Stimulated activated CD8-positive, alpha-beta memory T cell treated with anti-CD3 and anti-CD28 coated beads, Interleukin-15, amount 100 ng/mL, for 4 hours (primary cell): ENCODE data around the gene PPARD.
"Not testable (repeated sequence)": the region's sequence is repeated elsewhere in the genome, so short reads cannot be mapped to it uniquely, and the experiment has no call there.

Experiments used
- DNase-seq, 2 donors: peaks; one replicate each; pipeline ENCODE4 v3.0.0-alpha.2; 2020; ENCODE audit warnings: low read depth in 2 of 2

PPARD gene

DNA sequence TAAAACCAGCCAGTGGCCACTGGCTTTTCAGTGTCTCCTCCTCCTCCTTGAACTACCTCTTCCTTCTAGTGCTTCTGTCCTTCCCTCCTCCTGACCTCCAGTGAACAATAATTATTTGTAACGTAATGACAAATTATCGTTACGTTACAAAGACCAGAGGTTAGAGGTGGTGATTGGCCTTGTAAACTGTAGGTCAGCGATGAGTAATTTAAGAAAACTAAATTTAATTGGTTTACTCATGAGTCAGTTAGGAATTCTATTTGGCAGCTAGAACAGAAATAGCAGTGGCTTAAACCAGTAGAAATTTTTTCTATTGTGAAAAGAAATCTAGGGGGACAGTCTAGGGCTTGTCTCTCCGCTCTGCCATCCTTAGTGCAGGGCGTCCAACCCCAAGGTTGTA lies 38.8 kb downstream of the PPARD start:
- DNase-seq = no peak

DNA sequence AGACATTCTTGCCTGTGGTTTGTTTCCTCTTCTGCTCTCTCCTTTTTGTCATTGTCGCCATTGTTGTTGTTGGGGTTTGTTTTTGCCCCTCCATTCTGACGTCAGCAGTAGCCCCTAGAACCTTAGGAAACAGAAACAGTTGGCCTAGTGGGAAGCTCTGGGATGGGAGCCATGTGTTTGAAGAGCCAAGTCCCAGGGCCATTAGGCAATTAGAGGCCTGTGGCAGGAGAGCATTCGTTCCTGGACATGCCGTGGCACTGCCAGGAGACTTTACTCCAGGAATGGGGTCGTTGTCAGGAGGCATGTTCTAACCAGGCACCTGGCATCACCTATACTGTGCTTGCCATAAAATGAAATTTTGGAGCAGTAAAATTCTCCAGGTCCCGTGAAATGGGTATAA lies 39.7 kb downstream of the PPARD start:
- DNase-seq = no peak

GRCh38 chr6:35385457-35386202 lies 43.3 kb downstream of the PPARD start:
- DNase-seq = no peak

- no peak for DNase-seq
These were observed 44.6 kb downstream of the PPARD start for GRCh38 chr6:35386989-35387388.

DNA sequence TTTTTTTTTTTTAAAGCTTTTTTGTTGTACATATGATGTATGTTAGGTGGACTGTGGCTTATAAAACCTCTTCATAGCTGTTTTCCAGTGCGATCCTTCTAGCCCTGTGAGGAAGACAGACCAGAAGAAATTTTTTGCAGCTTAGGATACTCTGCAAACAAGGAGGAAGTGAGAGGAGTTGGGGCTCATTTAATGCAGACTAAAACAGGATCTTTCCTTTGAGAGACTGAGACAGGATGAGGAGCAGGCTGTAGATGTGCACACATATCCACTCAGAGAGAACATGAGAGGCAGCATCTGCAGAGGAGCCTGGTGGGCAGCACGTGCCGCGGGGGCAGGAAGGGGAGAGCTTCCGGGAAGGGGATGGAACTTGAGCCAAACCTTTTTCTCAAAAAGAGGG lies 45.7 kb downstream of the PPARD start:
- no peak for DNase-seq

- DNase-seq = no peak
These were observed 46.5 kb downstream of the PPARD start for GRCh38 chr6:35388772-35389352.

GRCh38 chr6:35389386-35389785 lies 47.0 kb downstream of the PPARD start:
- not testable (repeated sequence) for DNase-seq

- no peak for DNase-seq
These were observed 49.0 kb downstream of the PPARD start for GRCh38 chr6:35391240-35391968.

- no peak for DNase-seq
These were observed 49.8 kb downstream of the PPARD start for GRCh38 chr6:35392111-35392702.

DNA sequence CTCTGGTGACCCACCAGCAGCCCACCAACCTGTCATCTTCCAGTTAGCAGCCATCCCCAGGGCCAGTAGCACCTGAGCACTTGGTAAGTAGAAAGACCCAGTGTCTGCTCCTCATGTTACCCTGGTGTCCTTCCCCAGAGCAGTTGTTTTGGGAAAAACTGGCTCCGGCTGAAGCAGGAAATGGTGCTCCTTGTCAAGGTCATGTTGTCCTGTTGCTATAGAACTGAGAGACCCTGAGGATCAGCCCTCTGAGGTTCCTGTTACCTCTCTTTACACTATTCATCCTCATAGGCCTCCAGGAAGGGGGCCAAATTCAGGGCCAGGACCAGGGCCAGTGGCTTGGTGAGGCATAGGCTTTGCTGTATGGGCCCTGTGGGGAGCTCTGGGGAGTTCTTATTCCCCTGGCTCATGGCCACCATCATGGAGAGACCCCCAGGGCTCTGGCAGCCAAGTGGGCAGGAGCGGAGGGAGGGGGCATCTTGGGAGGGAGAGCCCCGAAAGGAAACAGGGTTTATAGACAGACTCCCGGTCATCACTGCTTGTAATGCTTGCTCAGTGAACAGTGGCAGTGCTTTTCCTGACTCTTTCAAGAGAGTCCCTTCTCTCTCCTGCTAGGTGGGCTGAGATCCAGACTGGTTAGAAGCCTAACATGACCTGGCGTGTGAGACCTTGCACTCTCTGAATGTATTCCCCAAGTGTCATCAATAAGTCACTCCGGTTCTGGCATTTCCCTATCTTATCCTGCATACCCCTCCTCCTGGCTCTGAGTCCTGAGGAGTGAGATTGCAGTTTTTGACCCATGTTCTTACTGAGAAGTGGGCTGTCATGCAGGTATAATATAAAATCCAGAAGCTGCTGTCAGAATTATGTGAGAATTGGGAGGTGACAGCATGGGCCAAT lies 50.7 kb downstream of the PPARD start:
- no peak for DNase-seq

- DNase-seq = no peak
These were observed 54.6 kb downstream of the PPARD start for GRCh38 chr6:35396991-35397390.

DNA sequence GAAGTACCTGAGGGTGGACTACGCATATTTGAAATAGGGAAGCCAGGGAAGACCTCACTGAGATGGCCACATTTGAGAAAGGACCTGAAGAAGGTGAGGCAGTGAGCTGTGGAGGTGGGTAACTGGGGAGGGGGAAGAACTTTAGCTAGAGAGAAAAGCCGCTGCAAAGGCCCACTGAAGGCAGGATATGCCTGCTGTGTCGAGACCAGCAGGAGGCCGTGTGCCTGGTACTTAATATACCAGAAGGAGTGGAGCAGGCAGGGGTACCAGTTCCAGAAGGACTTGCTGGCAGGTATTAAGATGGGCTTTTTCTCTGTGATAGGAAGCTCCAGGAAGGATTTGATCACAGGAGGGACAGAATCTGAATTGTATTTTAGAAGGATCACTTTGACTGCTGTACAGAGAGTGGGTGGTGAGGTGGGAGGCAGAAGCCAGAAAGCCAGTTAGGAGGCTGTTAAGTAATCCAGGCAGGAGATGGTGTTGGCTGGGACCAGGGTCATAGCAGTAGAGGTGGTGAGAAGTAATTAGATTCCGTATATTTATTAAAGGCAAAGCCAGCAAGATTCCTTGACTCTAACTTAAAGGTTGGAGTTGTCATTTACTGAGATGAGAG lies 55.6 kb downstream of the PPARD start:
- DNase-seq = no peak

DNA sequence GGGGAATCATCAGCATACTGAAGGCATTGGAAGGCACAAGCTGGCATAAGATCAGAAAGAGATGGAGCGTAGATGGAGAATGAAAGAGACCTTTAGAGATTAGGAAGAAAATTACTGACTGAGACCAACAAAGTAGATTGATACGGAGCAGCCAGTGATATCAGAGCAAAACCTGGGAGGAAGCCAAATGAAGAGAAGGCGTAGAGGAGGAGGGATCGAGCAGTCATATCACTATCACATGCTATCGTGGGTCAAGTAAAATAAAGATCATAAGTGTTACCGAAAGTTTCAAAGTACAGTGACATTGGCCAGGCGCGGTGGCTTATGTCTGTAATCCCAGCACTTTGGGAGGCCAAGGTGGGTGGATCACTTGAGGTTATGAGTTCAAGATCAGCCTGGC lies 56.2 kb downstream of the PPARD start:
- no peak for DNase-seq

DNA sequence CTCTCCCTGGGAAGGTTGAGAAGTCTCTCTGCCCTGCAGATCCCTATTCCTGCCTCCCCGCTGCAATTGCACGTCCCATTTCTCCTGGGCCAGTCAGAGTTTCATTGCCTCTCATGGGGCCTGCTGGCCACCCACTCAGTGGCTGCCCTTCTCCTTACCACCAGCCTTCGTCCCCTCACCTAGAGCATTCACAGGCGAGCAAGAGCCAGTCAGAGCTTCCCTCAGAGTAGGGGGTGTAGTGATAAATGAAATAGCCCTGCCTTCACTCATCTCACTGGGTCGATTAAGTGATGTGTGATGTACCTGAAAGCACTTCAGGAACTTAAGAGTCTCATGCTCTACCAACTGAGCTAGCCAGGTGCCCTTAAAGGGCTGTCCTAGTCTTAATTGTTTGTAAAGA lies 57.8 kb downstream of the PPARD start:
- DNase-seq = no peak

- no peak for DNase-seq
These were observed 58.5 kb downstream of the PPARD start for GRCh38 chr6:35400901-35401311.

DNA sequence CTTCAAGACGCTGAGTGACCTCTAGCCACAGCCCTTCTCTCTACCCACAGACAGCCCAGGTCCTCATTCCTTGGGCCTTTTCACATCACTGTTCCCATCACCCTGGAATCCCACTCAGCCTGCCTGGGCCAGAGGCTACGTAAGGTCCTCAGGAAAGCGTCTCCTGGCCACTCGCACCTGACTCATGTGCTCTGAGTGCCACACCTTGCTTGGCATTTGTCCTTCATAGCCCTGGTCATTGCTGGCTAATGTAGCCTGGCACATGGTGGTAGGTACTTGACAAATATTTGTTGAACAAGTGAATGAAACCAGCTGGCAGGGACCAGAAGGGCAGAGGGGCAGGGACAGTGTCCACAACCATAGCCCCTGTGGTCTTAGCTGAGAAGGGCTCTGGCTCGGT lies 59.2 kb downstream of the PPARD start:
- DNase-seq = no peak

DNA sequence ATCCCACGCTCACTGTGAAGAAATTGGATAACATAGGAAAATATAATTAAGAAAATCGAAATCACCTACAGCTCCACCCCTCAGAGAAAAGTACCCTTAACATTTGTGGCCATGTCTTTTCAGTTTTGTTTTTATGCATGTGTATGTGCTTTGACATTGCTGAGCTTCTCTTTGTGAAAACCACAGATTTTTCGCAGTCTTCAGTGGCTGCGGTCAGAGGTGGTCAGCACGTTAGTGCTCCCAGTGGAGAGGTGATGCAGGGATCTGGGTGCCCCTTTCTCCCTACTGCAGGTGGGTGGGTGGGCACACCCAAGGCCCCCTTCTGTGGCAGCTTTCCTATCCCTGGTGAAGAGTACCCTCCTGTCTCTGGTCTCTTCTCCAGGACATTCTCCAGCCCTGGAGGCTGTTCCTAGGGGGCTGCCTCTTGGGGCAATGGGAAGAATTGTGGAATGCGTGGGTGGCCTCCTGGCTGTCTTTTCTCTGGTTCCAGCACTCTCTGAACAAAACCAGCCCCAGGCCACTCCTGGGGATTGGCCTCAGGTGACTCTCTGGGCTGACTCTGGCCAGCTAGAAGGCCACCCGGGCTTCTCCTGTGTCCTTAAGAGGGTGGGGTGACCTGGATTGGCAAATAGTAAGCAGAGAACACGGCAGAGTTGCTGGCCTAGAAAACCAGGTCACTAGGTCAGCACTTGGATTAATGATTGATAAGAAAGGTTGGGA lies 59.9 kb downstream of the PPARD start:
- no peak for DNase-seq

DNA sequence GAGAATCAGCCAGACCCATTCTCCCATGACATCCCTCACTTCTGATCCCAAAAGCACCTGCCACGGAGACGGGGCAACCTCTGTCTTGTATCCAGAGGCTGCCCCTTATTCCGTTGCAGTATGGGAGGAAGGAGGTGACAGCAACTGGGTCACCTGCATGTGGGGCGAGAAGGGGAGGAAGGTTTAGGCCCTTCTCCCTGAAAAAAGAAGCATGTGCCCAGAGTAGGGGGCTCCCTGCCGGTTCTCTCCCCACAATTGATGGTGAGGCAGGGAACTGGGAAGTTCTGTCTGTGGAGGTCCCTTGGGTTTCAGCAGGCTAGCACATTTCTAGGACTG lies 60.5 kb downstream of the PPARD start:
- DNase-seq = no peak

DNA sequence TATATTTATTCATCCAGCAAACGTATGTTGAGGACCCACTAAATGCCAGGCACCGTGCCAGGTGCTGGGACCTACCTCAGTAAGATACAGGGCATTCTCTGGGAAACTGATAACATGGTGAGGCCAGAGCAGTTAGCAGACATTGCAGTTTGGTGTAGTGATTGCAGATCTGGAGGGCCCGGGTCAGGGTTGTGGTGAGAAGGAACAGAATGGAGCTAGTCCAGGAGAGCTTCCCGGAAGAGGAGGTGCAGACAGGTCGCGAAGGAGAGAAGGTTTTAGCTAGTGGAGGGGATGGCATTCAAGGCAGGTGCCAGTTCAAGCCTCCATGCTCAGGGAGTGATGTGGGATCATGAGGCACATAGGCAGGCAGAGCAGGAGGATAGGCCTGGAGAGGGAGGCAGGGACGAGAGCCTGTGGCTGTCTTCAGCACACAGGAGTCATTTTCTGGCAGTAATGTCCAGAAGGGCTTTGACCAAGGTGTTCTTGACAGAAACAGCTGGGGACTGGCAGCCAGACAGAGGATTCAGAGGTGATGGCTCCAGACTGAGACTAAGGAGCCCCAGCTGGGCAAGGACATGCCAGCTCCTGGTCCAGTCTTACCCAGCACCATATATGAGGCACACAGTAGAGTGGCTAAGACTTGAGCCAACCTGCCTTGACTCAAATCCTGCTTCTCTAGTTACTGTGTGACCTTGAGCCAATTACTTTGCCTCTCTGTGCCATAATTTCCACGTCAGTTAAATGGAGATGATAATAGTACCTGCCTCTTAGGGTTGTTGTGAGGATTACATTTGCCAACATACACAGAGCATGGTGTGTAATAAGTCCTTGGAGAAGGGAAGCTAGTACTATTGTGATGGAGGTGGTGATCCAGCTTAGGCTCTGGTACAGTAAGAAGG lies 61.4 kb downstream of the PPARD start:
- DNase-seq = no peak
